Endometrial microvascular endothelial cells (primary cell): ENCODE measurements around the gene LRRC49. TPM values are rescaled to one million over a fixed set of nuclear protein-coding genes. Genes with fewer than 3 reads are reported as not detected.

Experiments
- in situ Hi-C: cut with HindIII; loops from 2 replicates; pipeline ENCODE4 v1.10.0; 2017; ENCODE audit warnings: low sequenced_read_pairs, low pct_unique_long_range_greater_than_20kb; ENCODE audit errors: inconsistent ontology term
- total RNA-seq: library from RNA; depleted of rRNA; stranded (reverse); fragments of >200 nt; gene quantifications from one replicate; pipeline ENCODE4 v1.2.3, GENCODE V29; 2015; ENCODE audit errors: inconsistent ontology term

Gene LRRC49
- total RNA-seq, 1 donor from 2014 or later = 24.3 TPM

GRCh38 chr15:71078506-71079207 is 186.0 kb downstream of the LRRC49 start:
- in situ Hi-C loops = no loop called here

GRCh38 chr15:71079208-71080044 is 186.8 kb downstream of the LRRC49 start:
- in situ Hi-C loops = no loop called here

DNA sequence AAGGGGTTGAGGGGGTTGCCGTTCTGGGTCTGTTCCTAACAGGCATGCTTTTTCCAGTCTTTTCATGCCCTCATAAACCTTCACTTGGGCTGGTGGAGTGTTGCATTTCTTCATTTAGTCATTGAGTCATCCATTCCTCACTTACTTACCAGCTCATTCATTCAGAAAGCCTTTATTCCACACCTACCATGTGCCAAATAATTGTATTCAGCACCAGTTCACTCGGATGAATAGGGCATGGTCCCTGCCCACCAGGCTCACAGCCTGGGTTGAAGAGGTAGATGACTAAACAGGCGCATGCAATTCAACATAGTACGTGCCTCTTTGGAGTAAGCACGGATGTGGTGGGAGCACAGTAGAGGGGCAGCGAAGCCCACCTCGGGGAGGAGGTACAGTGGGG is 187.5 kb downstream of the LRRC49 start:
- in situ Hi-C loops = no loop called here

DNA sequence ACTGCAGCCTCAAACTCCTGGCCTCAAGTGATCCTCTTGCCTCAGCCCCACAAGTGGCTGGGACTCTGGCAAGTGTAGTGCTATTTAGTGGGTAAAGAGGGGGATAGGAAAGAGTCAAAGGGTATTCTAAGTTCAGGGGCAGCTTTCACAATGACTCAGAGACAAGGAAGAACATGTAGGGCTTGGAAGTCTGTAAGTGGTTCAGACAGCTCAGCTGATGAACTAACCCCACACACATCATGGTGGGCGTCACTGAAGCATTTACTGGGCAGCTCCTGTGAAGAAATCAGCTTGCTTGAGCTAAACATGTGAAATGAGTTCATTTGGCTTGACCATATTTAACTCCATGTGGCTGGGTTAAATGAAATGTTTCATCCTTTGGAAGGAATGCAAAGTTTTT is 188.1 kb downstream of the LRRC49 start:
- in situ Hi-C loops = no loop called here

- in situ Hi-C loops = no loop called here
Measured at GRCh38 chr15:71082803-71083202, 190.2 kb downstream of the LRRC49 start.

GRCh38 chr15:71083349-71083748 is 190.7 kb downstream of the LRRC49 start:
- in situ Hi-C loops = no loop called here

DNA sequence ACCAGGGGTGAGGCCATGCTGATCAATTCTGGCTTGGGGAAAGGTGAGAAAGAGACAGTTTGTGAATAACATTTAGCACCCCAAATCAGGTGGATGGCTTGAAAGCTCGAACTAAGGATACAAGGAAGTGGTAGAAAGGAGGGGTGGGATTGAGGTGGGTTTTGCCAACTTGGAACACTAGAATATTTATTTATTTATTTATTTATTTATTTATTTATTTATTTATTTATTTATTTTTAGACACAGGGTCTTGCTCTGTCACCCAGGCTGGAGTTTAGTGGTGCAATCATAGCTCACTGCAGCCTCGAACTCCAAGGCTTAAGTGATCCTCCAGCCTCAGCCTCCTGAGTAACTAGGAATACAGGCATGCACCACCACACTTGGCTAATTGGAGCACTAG is 191.6 kb downstream of the LRRC49 start:
- in situ Hi-C loops = no loop called here

- in situ Hi-C loops = no loop called here
Measured at GRCh38 chr15:71085809-71086208, 193.2 kb downstream of the LRRC49 start.

- in situ Hi-C loops = no loop called here
Measured at GRCh38 chr15:71088155-71088554, 195.5 kb downstream of the LRRC49 start.

- in situ Hi-C loops = no loop called here
Measured at GRCh38 chr15:71088683-71089082, 196.1 kb downstream of the LRRC49 start.

GRCh38 chr15:71089801-71090200 is 197.2 kb downstream of the LRRC49 start:
- in situ Hi-C loops = no loop called here

DNA sequence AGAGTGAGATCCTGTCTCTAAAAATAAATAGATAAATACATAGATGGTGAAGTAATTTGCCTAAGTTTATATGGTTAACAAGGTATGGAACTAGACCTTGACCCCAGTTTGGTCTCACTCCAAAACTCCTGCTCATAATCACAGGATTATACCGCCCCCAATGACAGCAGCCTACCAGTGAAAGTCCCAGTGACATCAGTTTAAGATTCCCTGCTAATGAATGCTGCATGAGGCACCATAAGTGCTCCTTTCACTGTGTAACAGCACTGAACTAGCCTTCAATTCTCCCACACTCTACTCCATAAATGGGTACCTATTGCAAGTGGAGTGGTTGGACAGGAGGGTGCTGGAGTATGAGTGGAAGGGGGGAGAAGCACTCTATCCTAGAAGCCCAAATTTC is 199.0 kb downstream of the LRRC49 start:
- in situ Hi-C loops = no loop called here

DNA sequence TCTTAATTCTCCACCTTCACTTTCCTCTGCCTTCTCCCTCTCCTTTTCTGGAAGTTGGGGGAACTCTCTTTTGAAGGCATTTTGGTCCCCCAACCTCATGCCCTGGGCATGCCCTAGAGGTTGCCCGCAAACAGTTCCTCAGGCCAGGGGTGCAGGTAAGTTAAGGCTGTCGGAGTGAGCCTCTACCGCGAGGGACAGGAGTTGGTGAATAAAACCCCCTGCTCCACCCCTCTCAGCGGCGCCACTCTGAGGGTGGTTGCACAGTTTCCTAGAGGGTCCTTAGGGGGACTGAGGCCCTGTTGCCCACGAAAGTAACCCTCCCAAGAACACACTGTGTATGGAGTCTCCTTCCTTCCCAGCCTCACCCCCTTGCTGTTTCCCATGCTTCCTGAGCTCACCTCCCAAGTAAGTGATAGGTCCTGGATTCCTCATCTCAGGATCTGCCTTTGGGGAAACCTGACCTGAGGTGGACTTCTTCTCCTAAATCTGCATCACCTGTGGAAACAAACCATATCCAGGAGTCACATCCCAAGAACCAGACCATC is 199.5 kb downstream of the LRRC49 start:
- in situ Hi-C loops = no loop called here

GRCh38 chr15:71093054-71094024 is 200.7 kb downstream of the LRRC49 start:
- in situ Hi-C loops = no loop called here

DNA sequence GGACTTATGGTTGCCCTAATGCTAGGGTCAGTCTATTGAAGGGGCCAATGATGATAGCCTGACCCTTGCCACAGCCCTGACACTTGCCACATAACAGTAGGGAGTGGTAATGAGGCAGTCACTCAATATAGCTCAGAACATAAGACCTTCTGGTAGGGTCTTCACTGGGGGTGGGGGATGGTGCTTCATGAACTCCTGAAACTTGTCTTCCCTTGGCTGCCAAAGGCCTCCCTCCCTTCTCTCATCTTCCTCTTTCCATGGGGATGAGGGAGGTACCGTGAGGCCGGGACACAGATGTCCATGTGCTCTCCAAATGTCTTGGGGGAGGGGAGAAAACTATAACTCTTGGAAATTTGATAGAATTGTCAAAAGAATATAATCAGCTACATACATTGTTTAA is 201.5 kb downstream of the LRRC49 start:
- in situ Hi-C loops = no loop called here

GRCh38 chr15:71096676-71097075 is 204.1 kb downstream of the LRRC49 start:
- in situ Hi-C loops = no loop called here

DNA sequence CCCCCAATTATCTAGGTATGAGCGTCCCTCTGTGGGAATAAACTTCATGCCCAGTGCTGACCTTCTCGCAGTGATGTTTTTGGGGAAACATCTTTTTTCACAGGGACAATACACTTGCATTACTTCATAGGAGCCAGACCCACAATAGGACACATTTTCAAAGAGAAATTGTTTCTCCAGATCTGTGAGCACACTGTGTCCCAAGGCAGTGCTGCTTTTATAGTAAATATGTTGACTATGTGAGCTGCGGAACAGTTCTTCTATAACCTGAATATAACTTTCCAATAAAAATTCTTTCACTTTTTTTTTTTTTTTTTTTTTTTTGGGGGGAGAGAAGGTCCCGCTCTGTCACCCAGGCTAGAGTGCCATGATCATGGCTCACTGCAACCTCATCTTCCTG is 205.3 kb downstream of the LRRC49 start:
- in situ Hi-C loops = no loop called here

- in situ Hi-C loops = no loop called here
Measured at GRCh38 chr15:71098920-71099319, 206.3 kb downstream of the LRRC49 start.
